ENCODE measurements around the gene FAM241B.

Gene FAM241B

GRCh38 chr10:69647819-69648218 is 17.8 kb downstream of the FAM241B start:
- no peak for TF ChIP-seq EZH2phosphoT487 (conservative IDR thresholded peaks at IDR 0.05; ENCODE audit: low read length)

GRCh38 chr10:69648461-69648860 is 18.4 kb downstream of the FAM241B start:
- no peaks in the 10 kb centered on the region for H3K36me3 ChIP-seq (ENCODE audit: low read length)
- TF ChIP-seq CTCF (IDR thresholded peaks at IDR 0.05; ENCODE audit: insufficient read depth, low read length, poor library complexity, severe bottlenecking): no peak
- TF ChIP-seq EZH2phosphoT487 (conservative IDR thresholded peaks at IDR 0.05; ENCODE audit: low read length): no peak
- H3K9me2 ChIP-seq (replicated peaks; ENCODE audit: insufficient read depth, low read length): no peaks in the 10 kb centered on the region
- H3K4me3 ChIP-seq (ENCODE audit: insufficient read depth, low read length, poor library complexity, severe bottlenecking): no peak overlapping the region
- H3K79me2 ChIP-seq (ENCODE audit: insufficient read depth, low read length): no peaks in the 10 kb centered on the region
- H3F3A ChIP-seq (ENCODE audit: insufficient read depth): no peaks in the 10 kb centered on the region
- no peaks in the 10 kb centered on the region for H4K20me1 ChIP-seq (ENCODE audit: low read depth, low read length)
- no peak overlapping the region for H3K9ac ChIP-seq (ENCODE audit: low read length)
- H3K4me2 ChIP-seq (ENCODE audit: low read depth, low read length, poor library complexity, severe bottlenecking): no peak overlapping the region
- H2AFZ ChIP-seq (ENCODE audit: low read depth, low read length, severe bottlenecking): no peak overlapping the region
- no peak overlapping the region for H3K27ac ChIP-seq (ENCODE audit: low read depth, low read length)
- H3K9me3 ChIP-seq (ENCODE audit: insufficient read depth, low read length): peaks cover 9% of the 10 kb centered on the region; the same call in 1 of the 2 replicates
- no peaks in the 10 kb centered on the region for H3K27me3 ChIP-seq (ENCODE audit: low read length)

More at GRCh38 chr10:69647819-69648218, 17.8 kb downstream of the FAM241B start:
- H3F3A ChIP-seq (ENCODE audit: insufficient read depth): no peaks in the 10 kb centered on the region
- no peak overlapping the region for H3K9ac ChIP-seq (ENCODE audit: low read length)
- no peaks in the 10 kb centered on the region for H3K27me3 ChIP-seq (ENCODE audit: low read length)
- no peak overlapping the region for H3K4me3 ChIP-seq (ENCODE audit: insufficient read depth, low read length, poor library complexity, severe bottlenecking)
- no peak overlapping the region for H3K27ac ChIP-seq (ENCODE audit: low read depth, low read length)
- H3K36me3 ChIP-seq (ENCODE audit: low read length): no peaks in the 10 kb centered on the region
- H3K9me2 ChIP-seq (replicated peaks; ENCODE audit: insufficient read depth, low read length): no peaks in the 10 kb centered on the region
- H2AFZ ChIP-seq (ENCODE audit: low read depth, low read length, severe bottlenecking): no peak overlapping the region
- no peaks in the 10 kb centered on the region for H4K20me1 ChIP-seq (ENCODE audit: low read depth, low read length)
- no peaks in the 10 kb centered on the region for H3K79me2 ChIP-seq (ENCODE audit: insufficient read depth, low read length)
- H3K4me2 ChIP-seq (ENCODE audit: low read depth, low read length, poor library complexity, severe bottlenecking): no peak overlapping the region
- H3K9me3 ChIP-seq (ENCODE audit: insufficient read depth, low read length): peaks cover 2% of the 10 kb centered on the region; the same call in 1 of the 2 replicates

- no peaks in the 10 kb centered on the region for H3K36me3 ChIP-seq (ENCODE audit: low read length)
- H3F3A ChIP-seq (ENCODE audit: insufficient read depth): no peaks in the 10 kb centered on the region
- H4K20me1 ChIP-seq (ENCODE audit: low read depth, low read length): no peaks in the 10 kb centered on the region
- no peak overlapping the region for H3K9ac ChIP-seq (ENCODE audit: low read length)
- TF ChIP-seq EZH2phosphoT487 (conservative IDR thresholded peaks at IDR 0.05; ENCODE audit: low read length) (no peak), CTCF (IDR thresholded peaks at IDR 0.05; ENCODE audit: insufficient read depth, low read length, poor library complexity, severe bottlenecking) (no peak)
- no peaks in the 10 kb centered on the region for H3K27me3 ChIP-seq (ENCODE audit: low read length)
- no peak overlapping the region for H3K4me3 ChIP-seq (ENCODE audit: insufficient read depth, low read length, poor library complexity, severe bottlenecking)
- peaks cover 10% of the 10 kb centered on the region; the same call in 1 of the 2 replicates for H3K9me3 ChIP-seq (ENCODE audit: insufficient read depth, low read length)
- H3K79me2 ChIP-seq (ENCODE audit: insufficient read depth, low read length): no peaks in the 10 kb centered on the region
- H3K9me2 ChIP-seq (replicated peaks; ENCODE audit: insufficient read depth, low read length): no peaks in the 10 kb centered on the region
- no peak overlapping the region for H2AFZ ChIP-seq (ENCODE audit: low read depth, low read length, severe bottlenecking)
- H3K27ac ChIP-seq (ENCODE audit: low read depth, low read length): no peak overlapping the region
- no peak overlapping the region for H3K4me2 ChIP-seq (ENCODE audit: low read depth, low read length, poor library complexity, severe bottlenecking)
These were observed 19.9 kb downstream of the FAM241B start for GRCh38 chr10:69649786-69650550.

GRCh38 chr10:69650589-69651261 is 20.7 kb downstream of the FAM241B start:
- no peak overlapping the region for H3K4me3 ChIP-seq (ENCODE audit: insufficient read depth, low read length, poor library complexity, severe bottlenecking)
- TF ChIP-seq CTCF (IDR thresholded peaks at IDR 0.05; ENCODE audit: insufficient read depth, low read length, poor library complexity, severe bottlenecking): no peak
- no peak for TF ChIP-seq EZH2phosphoT487 (conservative IDR thresholded peaks at IDR 0.05; ENCODE audit: low read length)
- no peak overlapping the region for H2AFZ ChIP-seq (ENCODE audit: low read depth, low read length, severe bottlenecking)
- no peak overlapping the region for H3K9ac ChIP-seq (ENCODE audit: low read length)
- no peaks in the 10 kb centered on the region for H3K9me2 ChIP-seq (replicated peaks; ENCODE audit: insufficient read depth, low read length)
- no peaks in the 10 kb centered on the region for H3K79me2 ChIP-seq (ENCODE audit: insufficient read depth, low read length)
- H3K36me3 ChIP-seq (ENCODE audit: low read length): no peaks in the 10 kb centered on the region
- H3K27me3 ChIP-seq (ENCODE audit: low read length): no peaks in the 10 kb centered on the region
- H3K27ac ChIP-seq (ENCODE audit: low read depth, low read length): no peak overlapping the region
- H3K4me2 ChIP-seq (ENCODE audit: low read depth, low read length, poor library complexity, severe bottlenecking): no peak overlapping the region
- H4K20me1 ChIP-seq (ENCODE audit: low read depth, low read length): no peaks in the 10 kb centered on the region
- H3F3A ChIP-seq (ENCODE audit: insufficient read depth): no peaks in the 10 kb centered on the region
- peaks cover 10% of the 10 kb centered on the region; the same call in 1 of the 2 replicates for H3K9me3 ChIP-seq (ENCODE audit: insufficient read depth, low read length)
